ENCODE data around the gene RSRP1. TPM values are rescaled to one million over a fixed set of nuclear protein-coding genes. Genes with fewer than 3 reads are reported as not detected.

Gene RSRP1
- total and polyA plus RNA-seq, 2 of the 13 experiments (the other 11 are each of a cell fraction or from before 2014, with no cell fraction given) = 43.9 to 52.8 TPM

- TF ChIP-seq PAXIP1 (CRISPR knock-in tag; conservative IDR thresholded peaks at IDR 0.05) = 0 out of 2 replicates have a peak, but pooled peaks have one; percentile 10
- peak; percentile 83 for TF ChIP-seq DRAP1 (CRISPR knock-in tag; IDR thresholded peaks at IDR 0.05)
- no peak for TF ChIP-seq ETV5 (CRISPR knock-in tag; IDR thresholded peaks at IDR 0.05; ENCODE audit: borderline replicate concordance)
- TF ChIP-seq JDP2 (CRISPR knock-in tag; IDR thresholded peaks at IDR 0.05; ENCODE audit: borderline replicate concordance) = no peak
- TF ChIP-seq ZNF430 (CRISPR knock-in tag; IDR thresholded peaks at IDR 0.05) = peak; percentile 57; the same call in 1 of the 2 replicates
- TF ChIP-seq FOXK1 (CRISPR knock-in tag; IDR thresholded peaks at IDR 0.05; ENCODE audit: borderline replicate concordance, low read depth) = no peak; the same call in 1 of the 2 replicates
- TF ChIP-seq NR2C2 (CRISPR knock-in tag; IDR thresholded peaks at IDR 0.05; ENCODE audit: borderline replicate concordance) = peak; percentile 60
- TF ChIP-seq ZBTB7B (CRISPR knock-in tag; IDR thresholded peaks at IDR 0.05) = no peak
- TF ChIP-seq ZBTB2 (CRISPR knock-in tag; IDR thresholded peaks at IDR 0.05; ENCODE audit: low read depth) = no peak
- peak; percentile 52; the same call in 1 of the 2 replicates for TF ChIP-seq ZSCAN31 (CRISPR knock-in tag; IDR thresholded peaks at IDR 0.05; ENCODE audit: low read depth)
- TF ChIP-seq NFKB2 (CRISPR knock-in tag; IDR thresholded peaks at IDR 0.05; ENCODE audit: borderline replicate concordance) = no peak
- TF ChIP-seq POGZ (CRISPR knock-in tag; IDR thresholded peaks at IDR 0.05) = no peak; the same call in 1 of the 2 replicates
- 0 out of 2 replicates have a peak, but pooled peaks have one; percentile 41 for TF ChIP-seq IRF9 (CRISPR knock-in tag; IDR thresholded peaks at IDR 0.05; ENCODE audit: borderline replicate concordance)
- TF ChIP-seq TAF1 (CRISPR knock-in tag; IDR thresholded peaks at IDR 0.05) = no peak
- no peak for TF ChIP-seq DNMT1 (CRISPR knock-in tag; IDR thresholded peaks at IDR 0.05)
- no peak for TF ChIP-seq ZNF362 (CRISPR knock-in tag; IDR thresholded peaks at IDR 0.05; ENCODE audit: borderline replicate concordance)
- TF ChIP-seq ZNF281 (CRISPR knock-in tag; IDR thresholded peaks at IDR 0.05; ENCODE audit: borderline replicate concordance) = peak; percentile 79
Observed at GRCh38 chr1:25232866-25233784, 14.1 kb downstream of the RSRP1 start (continued).
